Endodermal cell (in vitro differentiated cells): ENCODE measurements around the gene BGN. TPM values are rescaled to one million over a fixed set of nuclear protein-coding genes. Genes with fewer than 3 reads are reported as not detected.

Source experiments
- DNase-seq: peaks from one replicate; pipeline ENCODE4 v3.0.0-alpha.2; 2017
- H3K27ac ChIP-seq: 2 replicates; pipeline ENCODE4 v1.5.1; 2013; ENCODE audit warnings: mild to moderate bottlenecking, low read depth, low read length, moderate library complexity
- H3K27me3 ChIP-seq: 2 replicates; pipeline ENCODE4 v1.6.1; 2013; ENCODE audit warnings: mild to moderate bottlenecking, low read length, moderate library complexity; ENCODE audit not compliant: insufficient read depth, control insufficient read depth, poor library complexity, severe bottlenecking
- H3K36me3 ChIP-seq: 2 replicates; pipeline ENCODE4 v1.7.0; 2013; ENCODE audit warnings: mild to moderate bottlenecking, low read length, moderate library complexity; ENCODE audit not compliant: control insufficient read depth, insufficient read depth
- H3K4me1 ChIP-seq: one replicate; pipeline ENCODE4 v1.7.0; 2013; ENCODE audit warnings: low read length; ENCODE audit not compliant: control insufficient read depth, insufficient read depth
- H3K4me3 ChIP-seq: 2 replicates; pipeline ENCODE4 v1.5.1; 2013; ENCODE audit warnings: mild to moderate bottlenecking, low read length, moderate library complexity
- H3K9ac ChIP-seq: 2 replicates; pipeline ENCODE4 v1.6.1; 2013; ENCODE audit warnings: mild to moderate bottlenecking, low read length, moderate library complexity; ENCODE audit not compliant: poor library complexity, severe bottlenecking; ENCODE audit errors: extremely low read depth
- H3K9me3 ChIP-seq: 2 replicates; pipeline ENCODE4 v1.6.1; 2013; ENCODE audit warnings: mild to moderate bottlenecking, low read length, moderate library complexity; ENCODE audit not compliant: control insufficient read depth
- H3K27ac Mint-ChIP-seq: 2 replicates; pipeline ENCODE4 v1.8.0; 2020; ENCODE audit warnings: mixed read lengths
- H3K27me3 Mint-ChIP-seq: 2 replicates; pipeline ENCODE4 v1.8.0; 2021; ENCODE audit warnings: mild to moderate bottlenecking, mixed read lengths; ENCODE audit not compliant: insufficient read depth
- H3K36me3 Mint-ChIP-seq: 2 replicates; pipeline ENCODE4 v1.8.0; 2020; ENCODE audit warnings: low read depth, mixed read lengths
- H3K4me1 Mint-ChIP-seq: 2 replicates; pipeline ENCODE4 v1.8.0; 2020; ENCODE audit warnings: mixed read lengths
- H3K4me3 Mint-ChIP-seq: 2 replicates; pipeline ENCODE4 v1.8.0; 2020; ENCODE audit warnings: mild to moderate bottlenecking, moderate library complexity, mixed read lengths
- H3K9me3 Mint-ChIP-seq: 2 replicates; pipeline ENCODE4 v1.8.0; 2020; ENCODE audit warnings: mild to moderate bottlenecking, mixed read lengths
- WGBS, 2 experiments: methylation state at CpG; one replicate each; pipeline versions ENCODE4 v1.1.5 to v1.1.7; 2013; ENCODE audit warnings: missing lambda C conversion rate in 2 of 2, mixed read lengths in 1 of 2; ENCODE audit not compliant: insufficient coverage in 1 of 2, insufficient read length in 1 of 2; 5-methylcytosine and 5-hydroxymethylcytosine counted together
- total RNA-seq, 2 donors: library from RNA; stranded (reverse); fragmentation: NEBNext Ultra II Directional in 1 of 2; extraction: Animal tissue kit (Norgen Biotek cat#: 25700) in 1 of 2; gene quantifications; 2 replicates in 1 of 2; 3 replicates in 1 of 2; pipeline ENCODE4 v1.2.1, GENCODE V29; 2021
- TF ChIP-seq, protein P1 (sequence below): fragments of 200-600 bp; sonication (generic); conservative IDR thresholded peaks from 2 replicates; pipeline ENCODE4 v1.5.0; 2021; ENCODE audit warnings: antibody characterized with exemption, mild to moderate bottlenecking

Gene BGN
- total RNA-seq, 2 donors from 2014 or later, result 1.2 to 1.6 TPM

DNA sequence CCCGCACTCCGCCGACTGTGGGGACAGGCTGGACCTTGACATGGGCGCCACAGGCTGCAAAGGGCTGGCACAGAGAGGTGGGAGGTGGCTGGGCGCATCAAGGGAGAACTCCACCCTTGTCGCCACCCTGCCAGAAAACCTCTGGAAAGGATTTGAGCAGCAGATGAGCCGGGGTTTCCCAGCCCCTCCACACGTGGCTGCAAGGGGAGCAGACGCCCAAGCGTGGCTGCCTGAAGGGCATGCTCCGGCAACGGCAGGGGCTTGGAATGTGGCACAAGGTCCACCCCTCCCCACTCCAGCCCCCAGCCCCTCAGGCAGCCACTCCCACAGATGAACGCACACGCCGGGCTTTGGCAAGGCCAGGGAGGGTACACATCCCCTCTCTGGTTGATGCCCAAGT lies 4.6 kb downstream of the BGN start:
- WGBS, 2 experiments, result 94% methylated on average over 15 of the region's 15 CpGs; no CpG with 5 or more reads in 1 of the 2 experiments
- DNase-seq, result no peak
- H3K4me3 Mint-ChIP-seq, result no peak overlapping the region
- Histone ChIP-seq H3K4me3 (no peak overlapping the region), H3K27me3 (no peaks in the 10 kb centered on the region), H3K9ac (no peak overlapping the region), H3K9me3 (no peaks in the 10 kb centered on the region), H3K36me3 (no peaks in the 10 kb centered on the region), H3K4me1 (no peaks in the 10 kb centered on the region), H3K27ac (no peak overlapping the region)
- H3K9me3 Mint-ChIP-seq, result peaks cover 28% of the 10 kb centered on the region
- TF ChIP-seq, protein P1, sequence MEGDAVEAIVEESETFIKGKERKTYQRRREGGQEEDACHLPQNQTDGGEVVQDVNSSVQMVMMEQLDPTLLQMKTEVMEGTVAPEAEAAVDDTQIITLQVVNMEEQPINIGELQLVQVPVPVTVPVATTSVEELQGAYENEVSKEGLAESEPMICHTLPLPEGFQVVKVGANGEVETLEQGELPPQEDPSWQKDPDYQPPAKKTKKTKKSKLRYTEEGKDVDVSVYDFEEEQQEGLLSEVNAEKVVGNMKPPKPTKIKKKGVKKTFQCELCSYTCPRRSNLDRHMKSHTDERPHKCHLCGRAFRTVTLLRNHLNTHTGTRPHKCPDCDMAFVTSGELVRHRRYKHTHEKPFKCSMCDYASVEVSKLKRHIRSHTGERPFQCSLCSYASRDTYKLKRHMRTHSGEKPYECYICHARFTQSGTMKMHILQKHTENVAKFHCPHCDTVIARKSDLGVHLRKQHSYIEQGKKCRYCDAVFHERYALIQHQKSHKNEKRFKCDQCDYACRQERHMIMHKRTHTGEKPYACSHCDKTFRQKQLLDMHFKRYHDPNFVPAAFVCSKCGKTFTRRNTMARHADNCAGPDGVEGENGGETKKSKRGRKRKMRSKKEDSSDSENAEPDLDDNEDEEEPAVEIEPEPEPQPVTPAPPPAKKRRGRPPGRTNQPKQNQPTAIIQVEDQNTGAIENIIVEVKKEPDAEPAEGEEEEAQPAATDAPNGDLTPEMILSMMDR, result no peak
- peaks cover 2% of the 10 kb centered on the region for H3K36me3 Mint-ChIP-seq
- no peak overlapping the region for H3K27ac Mint-ChIP-seq
- no peaks in the 10 kb centered on the region for H3K4me1 Mint-ChIP-seq
- H3K27me3 Mint-ChIP-seq, result no peaks in the 10 kb centered on the region

DNA sequence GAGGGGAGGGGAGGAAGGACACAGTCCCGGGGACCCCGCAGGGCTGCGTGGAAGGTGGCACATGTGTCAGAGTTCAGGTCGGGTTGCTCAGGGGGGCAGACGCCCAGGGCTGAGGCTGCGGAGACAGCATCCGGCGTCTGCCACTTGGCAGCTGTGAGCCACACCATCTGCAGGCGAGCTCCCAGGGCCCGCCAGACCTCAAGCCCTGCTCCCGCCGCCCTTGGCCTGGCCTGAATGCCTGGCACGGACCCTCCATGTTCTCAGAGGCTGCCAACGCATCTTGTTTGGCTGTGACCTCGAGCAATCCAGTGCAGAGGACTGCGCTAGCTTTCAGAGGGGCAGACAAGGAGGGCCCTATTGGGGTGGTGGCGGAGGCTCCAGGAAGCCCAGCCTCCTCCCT lies 5.1 kb downstream of the BGN start:
- WGBS, 2 experiments, result 89 to 100% methylated on average over 1 to 17 of the region's 17 CpGs

DNA sequence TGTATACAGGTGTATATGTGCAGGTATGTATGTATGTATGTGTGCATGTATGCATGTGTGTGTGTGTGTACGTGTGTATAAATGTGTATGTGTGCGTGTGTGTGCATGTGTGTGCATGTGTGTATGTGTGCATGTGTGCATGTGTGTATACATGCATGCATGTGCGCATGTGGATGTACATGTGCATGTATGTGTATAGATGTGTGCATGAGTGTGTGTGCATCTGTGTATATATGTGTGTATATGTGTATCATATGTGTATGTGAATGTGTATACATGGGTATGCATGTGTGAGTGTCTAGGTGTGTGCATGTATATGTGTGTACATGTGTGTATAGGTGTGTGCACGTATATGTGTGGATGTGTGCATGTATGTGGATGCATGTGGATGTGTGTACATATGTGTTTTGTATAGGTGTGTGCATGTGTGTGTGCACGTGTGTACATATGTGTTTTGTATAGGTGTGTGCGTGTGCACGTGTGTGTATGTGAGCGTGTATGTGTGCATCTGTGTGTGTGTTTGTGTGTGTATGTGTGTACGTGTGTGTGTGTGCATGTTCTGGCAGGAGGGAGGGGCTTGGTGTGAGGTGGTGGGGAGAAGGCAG lies 6.0 kb downstream of the BGN start:
- Mint-ChIP-seq H3K27ac (no peak overlapping the region), H3K9me3 (peaks cover 32% of the 10 kb centered on the region), H3K36me3 (peaks cover 2% of the 10 kb centered on the region), H3K4me3 (no peak overlapping the region), H3K27me3 (no peaks in the 10 kb centered on the region), H3K4me1 (no peaks in the 10 kb centered on the region)
- H3K27me3 ChIP-seq, result no peaks in the 10 kb centered on the region
- no peaks in the 10 kb centered on the region for H3K4me1 ChIP-seq
- TF ChIP-seq, protein P1, result no peak
- no peak for DNase-seq
- no peak overlapping the region for H3K4me3 ChIP-seq
- 94 to 97% methylated on average over 3 to 8 of the region's 9 CpGs for WGBS, 2 experiments
- no peak overlapping the region for H3K9ac ChIP-seq
- no peaks in the 10 kb centered on the region for H3K9me3 ChIP-seq
- H3K36me3 ChIP-seq, result no peaks in the 10 kb centered on the region
- no peak overlapping the region for H3K27ac ChIP-seq

More for the DNA sequence above, 5.1 kb downstream of the BGN start:
- H3K36me3 Mint-ChIP-seq, result peaks cover 2% of the 10 kb centered on the region
- no peak overlapping the region for H3K4me3 Mint-ChIP-seq
- H3K9ac ChIP-seq, result no peak overlapping the region
- no peak overlapping the region for H3K27ac ChIP-seq
- peaks cover 31% of the 10 kb centered on the region for H3K9me3 Mint-ChIP-seq
- DNase-seq, result no peak
- no peak overlapping the region for H3K4me3 ChIP-seq
- no peaks in the 10 kb centered on the region for H3K36me3 ChIP-seq
- no peak overlapping the region for H3K27ac Mint-ChIP-seq
- no peaks in the 10 kb centered on the region for H3K4me1 Mint-ChIP-seq
- no peaks in the 10 kb centered on the region for H3K27me3 ChIP-seq
- no peaks in the 10 kb centered on the region for H3K4me1 ChIP-seq
- no peaks in the 10 kb centered on the region for H3K9me3 ChIP-seq
- TF ChIP-seq, protein P1, result no peak
- H3K27me3 Mint-ChIP-seq, result no peaks in the 10 kb centered on the region
